GM21526 (cell line): Measurements from ENCODE around the gene GXYLT2.

Experiments
- ATAC-seq: cut with Tn5 transposase; IDR thresholded peaks from one replicate; pipeline ENCODE4 v1.9.1; 2021; ENCODE audit warnings: moderate library complexity; ENCODE audit not compliant: unreplicated experiment, low FRiP score

The GXYLT2 gene

GRCh38 chr3:72891053-72891855 is 3.4 kb downstream of the GXYLT2 start:
- no peak for ATAC-seq

- no peak for ATAC-seq
Observed at GRCh38 chr3:72892081-72892775, 4.4 kb downstream of the GXYLT2 start.

- ATAC-seq: no peak
Observed at GRCh38 chr3:72892870-72893269, 5.0 kb downstream of the GXYLT2 start.

GRCh38 chr3:72894976-72895552 is 7.2 kb downstream of the GXYLT2 start:
- ATAC-seq: no peak

GRCh38 chr3:72896996-72897757 is 9.3 kb downstream of the GXYLT2 start:
- no peak for ATAC-seq

- no peak for ATAC-seq
Observed at GRCh38 chr3:72897758-72898007, 9.8 kb downstream of the GXYLT2 start.

- no peak for ATAC-seq
Observed at GRCh38 chr3:72899349-72899765, 11.5 kb downstream of the GXYLT2 start.

GRCh38 chr3:72900048-72900447 is 12.2 kb downstream of the GXYLT2 start:
- ATAC-seq: no peak

GRCh38 chr3:72901840-72902239 is 14.0 kb downstream of the GXYLT2 start:
- no peak for ATAC-seq

GRCh38 chr3:72903004-72903403 is 15.2 kb downstream of the GXYLT2 start:
- ATAC-seq: no peak

GRCh38 chr3:72904163-72904562 is 16.3 kb downstream of the GXYLT2 start:
- no peak for ATAC-seq

- no peak for ATAC-seq
Observed at GRCh38 chr3:72906154-72906553, 18.3 kb downstream of the GXYLT2 start.

- ATAC-seq: no peak
Observed at GRCh38 chr3:72907131-72907711, 19.4 kb downstream of the GXYLT2 start.

GRCh38 chr3:72907731-72908620 is 20.1 kb downstream of the GXYLT2 start:
- ATAC-seq: no peak

GRCh38 chr3:72909591-72909990 is 21.7 kb downstream of the GXYLT2 start:
- no peak for ATAC-seq

- ATAC-seq: no peak
Observed at GRCh38 chr3:72912532-72912931, 24.7 kb downstream of the GXYLT2 start.

GRCh38 chr3:72914383-72914782 is 26.5 kb downstream of the GXYLT2 start:
- ATAC-seq: no peak

- ATAC-seq: no peak
Observed at GRCh38 chr3:72916250-72916649, 28.4 kb downstream of the GXYLT2 start.

- no peak for ATAC-seq
Observed at GRCh38 chr3:72919520-72919919, 31.7 kb downstream of the GXYLT2 start.

- ATAC-seq: no peak
Observed at GRCh38 chr3:72924055-72924454, 36.2 kb downstream of the GXYLT2 start.
